Medulla oblongata (tissue), 1 donor: ENCODE measurements around the gene BHLHA15.

ENCODE experiments used
- DNase-seq: peaks from one replicate; pipeline ENCODE4 v3.0.0-alpha.2; 2015; ENCODE audit errors: extremely low spot score

The BHLHA15 gene

DNA sequence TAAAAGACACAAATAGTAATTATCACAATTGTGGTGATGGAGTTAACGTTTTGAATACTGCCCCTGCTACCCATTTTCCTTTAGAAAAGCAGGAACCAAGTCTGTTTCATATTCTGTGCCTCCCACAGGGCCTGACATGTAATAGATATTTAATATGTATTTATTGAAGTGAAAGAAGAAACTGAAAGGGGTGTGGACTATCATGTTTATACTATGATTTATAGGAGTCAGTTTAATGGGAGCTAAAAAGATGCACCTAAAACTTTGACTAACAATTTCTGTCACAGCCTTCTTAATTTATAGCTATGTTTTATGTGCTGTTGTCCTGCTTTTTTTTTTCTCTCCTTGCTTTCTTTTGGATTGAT lies 24.1 kb upstream of the BHLHA15 start:
- no peak for DNase-seq

DNA sequence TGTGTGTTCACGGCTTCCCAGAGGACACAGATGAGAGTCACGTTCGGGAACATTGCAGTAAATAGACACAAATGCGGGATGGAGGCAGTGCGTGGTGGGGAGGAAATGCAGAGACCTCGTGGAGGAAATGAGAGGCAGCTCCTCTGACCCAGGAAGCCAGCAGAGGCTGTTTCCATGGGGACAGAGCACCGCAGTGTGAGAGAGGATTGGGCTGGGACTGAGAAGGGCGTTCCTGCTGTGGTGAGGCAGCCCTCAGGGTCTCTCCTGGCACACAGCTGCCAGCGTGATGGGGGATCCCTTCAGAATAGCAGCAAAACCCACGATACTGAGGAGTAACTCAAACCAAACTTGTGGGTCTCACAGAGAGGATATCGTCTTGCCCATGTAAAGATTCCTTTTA lies 21.7 kb upstream of the BHLHA15 start:
- DNase-seq = no peak

DNA sequence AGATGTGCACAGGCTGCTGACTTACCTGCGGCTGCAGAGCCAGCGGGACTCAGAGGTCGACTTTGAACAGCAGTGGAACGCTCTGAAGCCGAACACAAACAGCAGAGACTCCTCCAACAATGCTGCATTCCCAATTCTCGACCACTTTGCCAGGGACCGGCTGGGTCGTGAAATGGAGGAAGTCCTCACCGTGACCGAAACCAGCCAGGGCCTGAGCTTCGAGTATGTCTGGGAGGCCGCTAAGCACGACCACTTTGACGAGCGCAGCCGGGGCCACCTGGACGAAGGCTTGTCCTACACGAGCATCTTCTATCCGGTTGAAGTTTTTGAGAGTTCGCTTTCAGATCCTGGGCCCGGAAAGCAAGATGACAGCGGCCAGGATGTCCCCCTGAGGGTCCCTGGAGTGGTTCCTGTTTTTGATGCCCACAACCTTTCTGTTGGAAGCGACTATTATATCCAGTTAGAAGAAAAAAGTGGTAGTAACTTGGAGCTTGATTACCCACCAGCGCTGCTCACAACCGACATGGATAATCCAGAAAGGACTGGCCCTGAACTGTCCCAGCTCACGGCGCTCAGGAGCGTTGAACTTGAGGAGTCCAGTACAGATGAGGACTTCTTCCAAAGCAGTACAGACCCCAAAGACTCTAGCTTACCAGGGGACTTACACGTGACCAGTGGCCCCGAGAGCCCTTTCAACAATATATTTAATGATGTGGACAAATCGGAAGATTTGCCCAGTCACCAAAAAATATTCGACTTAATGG lies 19.4 kb upstream of the BHLHA15 start:
- no peak for DNase-seq

DNA sequence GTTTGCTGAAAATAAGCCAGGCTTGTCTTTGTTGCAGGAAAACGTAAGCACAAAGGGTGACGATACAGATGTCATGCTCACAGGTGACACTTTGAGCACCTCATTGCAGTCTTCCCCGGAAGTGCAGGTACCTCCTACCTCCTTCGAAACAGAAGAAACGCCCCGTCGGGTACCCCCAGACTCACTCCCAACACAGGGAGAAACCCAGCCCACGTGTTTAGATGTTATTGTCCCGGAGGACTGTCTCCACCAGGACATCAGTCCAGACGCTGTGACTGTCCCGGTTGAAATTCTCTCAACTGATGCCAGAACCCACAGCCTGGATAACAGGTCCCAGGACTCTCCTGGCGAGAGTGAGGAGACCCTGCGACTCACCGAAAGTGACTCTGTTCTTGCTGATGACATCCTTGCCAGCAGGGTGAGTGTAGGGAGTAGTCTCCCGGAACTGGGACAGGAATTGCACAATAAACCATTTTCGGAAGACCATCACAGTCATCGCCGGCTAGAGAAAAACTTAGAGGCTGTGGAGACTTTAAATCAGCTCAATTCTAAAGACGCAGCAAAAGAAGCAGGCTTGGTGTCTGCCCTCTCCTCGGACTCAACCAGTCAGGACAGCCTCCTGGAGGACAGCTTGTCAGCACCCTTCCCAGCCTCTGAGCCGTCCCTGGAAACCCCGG lies 18.3 kb upstream of the BHLHA15 start:
- no peak for DNase-seq

DNA sequence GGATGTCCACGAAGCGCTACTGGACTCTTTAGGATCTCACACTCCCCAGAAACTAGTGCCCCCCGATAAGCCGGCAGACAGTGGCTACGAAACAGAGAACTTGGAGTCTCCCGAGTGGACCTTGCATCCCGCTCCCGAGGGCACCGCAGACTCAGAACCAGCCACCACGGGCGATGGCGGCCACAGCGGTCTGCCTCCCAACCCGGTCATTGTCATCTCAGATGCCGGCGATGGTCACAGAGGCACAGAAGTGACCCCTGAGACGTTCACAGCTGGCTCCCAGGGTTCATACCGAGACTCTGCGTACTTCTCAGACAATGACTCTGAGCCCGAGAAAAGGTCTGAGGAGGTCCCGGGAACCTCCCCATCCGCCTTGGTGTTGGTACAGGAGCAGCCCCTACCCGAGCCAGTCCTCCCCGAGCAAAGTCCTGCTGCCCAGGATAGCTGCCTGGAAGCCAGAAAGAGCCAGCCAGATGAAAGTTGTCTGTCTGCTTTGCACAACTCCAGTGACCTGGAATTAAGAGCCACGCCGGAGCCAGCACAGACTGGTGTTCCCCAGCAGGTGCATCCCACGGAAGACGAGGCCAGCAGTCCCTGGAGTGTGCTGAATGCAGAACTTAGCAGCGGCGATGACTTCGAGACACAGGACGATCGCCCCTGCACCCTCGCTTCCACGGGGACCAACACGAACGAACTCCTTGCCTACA lies 17.6 kb upstream of the BHLHA15 start:
- DNase-seq = no peak

DNA sequence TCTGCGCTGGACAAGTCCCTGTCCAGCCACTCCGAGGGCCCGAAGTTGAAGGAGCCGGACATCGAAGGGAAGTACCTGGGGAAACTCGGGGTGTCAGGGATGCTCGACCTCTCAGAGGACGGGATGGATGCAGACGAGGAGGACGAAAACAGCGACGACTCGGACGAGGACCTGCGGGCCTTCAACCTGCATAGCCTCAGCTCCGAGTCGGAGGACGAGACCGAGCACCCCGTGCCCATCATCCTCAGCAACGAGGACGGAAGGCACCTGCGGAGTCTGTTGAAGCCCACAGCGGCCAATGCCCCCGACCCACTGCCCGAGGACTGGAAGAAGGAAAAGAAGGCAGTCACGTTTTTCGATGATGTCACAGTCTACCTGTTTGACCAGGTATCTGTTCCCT lies 17.1 kb upstream of the BHLHA15 start:
- no peak for DNase-seq

DNA sequence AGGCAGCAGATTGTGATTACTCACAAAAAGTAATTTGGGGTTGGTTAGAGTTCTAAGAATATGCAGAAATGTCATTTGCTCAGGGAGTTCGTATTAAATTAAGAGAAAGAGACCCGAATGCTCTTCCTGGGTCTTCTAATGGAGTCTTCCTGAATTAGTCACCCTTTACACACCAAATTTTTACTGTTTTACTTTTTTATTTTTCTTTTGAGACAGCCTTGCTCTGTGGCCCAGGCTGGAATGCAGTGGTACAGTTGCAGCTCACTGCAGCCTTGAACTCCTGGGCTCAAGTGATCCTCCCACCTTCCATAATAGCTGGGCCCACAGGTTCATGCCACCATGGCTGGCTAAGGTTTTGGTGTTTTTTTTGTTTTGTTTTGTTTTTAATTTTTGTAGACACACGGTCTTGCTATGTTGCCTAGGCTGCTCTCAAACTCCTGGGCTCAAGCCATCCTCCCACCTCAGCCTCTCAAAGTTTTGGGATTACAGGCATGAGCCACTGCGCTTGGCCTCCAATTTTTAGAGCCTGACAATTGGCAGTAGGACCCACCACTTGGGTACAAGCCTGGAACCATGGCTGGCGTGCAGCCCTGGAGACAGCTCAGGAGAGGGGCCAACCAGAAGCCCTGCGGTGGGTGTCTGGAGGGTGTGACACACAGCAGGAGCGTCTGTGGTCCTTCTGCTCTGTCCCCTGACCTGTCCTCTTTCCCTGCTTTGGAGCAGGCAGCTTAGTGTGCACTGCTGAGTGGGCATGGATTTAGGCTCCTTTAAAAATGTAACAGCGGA lies 16.4 kb upstream of the BHLHA15 start:
- peak; percentile 63 for DNase-seq

DNA sequence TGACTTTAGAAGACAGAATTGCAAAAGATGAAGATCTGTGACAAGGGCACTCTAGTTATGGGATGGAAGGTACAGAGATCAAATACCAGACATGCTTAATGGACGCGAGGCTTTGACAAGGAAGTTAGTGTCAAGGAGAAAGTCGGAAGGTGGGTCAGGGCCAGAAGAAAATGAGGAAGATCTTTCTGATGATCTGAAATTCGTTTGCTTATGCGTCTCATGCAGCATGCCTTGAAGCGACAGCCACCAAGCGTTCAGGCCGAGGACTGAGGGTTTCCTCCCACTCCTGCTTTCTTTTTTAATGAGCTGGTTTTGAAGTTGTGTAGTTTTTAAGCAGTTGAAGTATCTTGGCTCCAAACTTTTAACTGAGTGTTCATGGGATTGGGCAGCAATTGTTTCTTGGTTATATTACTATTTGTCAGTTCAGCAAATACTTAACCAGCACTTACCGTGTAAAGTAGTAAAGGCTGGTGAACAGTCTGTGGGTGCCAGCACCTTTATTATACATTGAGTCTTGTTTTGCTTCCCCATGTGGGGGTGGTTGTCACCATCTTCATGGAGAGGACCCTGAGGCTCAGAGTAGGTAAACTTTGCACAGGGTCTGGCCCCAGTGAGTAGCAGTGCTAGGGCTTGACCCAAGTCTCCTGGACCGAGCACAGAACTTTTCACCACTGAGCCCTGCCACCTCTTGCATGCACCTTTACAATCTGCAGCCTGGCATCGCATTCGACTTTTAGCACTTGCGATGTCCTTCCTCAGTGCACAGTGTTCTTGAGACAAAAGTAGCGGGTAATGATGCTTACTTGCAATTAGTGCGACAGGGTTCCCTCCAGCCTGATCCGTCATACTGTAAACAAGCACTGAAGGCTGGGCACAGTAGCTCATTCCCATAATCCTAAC lies 14.3 kb upstream of the BHLHA15 start:
- DNase-seq = no peak

DNA sequence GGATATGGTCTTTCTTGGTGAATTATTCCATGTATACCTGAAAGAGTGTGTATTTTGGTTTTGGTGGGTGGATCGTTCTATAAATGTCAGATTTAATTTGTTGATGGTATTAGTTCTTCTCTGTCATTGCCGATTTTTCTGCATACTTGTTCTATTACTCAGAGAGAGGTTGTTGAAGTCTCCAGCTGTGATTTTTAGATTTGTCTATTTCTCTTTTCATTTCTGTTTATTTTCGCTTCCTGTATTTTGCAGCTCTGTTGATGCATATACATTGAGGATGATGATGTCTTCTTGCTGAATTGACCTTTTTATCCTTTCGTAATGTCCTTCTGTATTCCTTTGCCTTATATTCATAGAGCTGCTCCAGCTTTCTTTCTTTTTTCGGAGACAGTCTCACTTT lies 12.1 kb upstream of the BHLHA15 start:
- DNase-seq = no peak

DNA sequence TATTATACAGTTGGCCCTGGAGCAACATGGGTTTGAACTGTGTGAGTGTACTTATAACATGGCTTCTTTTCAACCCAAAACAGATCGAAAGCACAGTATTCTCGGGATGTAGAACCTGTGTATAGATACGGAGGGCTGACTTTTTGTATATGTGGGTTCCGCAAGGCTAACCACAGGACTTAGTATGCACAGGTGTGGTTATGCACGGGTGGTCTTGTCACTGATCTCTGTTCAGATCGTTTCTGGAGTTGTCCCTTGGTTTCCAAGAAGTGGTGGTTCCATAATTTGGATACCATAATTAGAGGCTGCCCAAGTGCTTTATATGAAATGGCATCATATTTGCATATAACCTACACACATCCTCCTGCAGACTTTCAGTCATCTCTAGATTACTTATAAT lies 10.9 kb upstream of the BHLHA15 start:
- DNase-seq = no peak

DNA sequence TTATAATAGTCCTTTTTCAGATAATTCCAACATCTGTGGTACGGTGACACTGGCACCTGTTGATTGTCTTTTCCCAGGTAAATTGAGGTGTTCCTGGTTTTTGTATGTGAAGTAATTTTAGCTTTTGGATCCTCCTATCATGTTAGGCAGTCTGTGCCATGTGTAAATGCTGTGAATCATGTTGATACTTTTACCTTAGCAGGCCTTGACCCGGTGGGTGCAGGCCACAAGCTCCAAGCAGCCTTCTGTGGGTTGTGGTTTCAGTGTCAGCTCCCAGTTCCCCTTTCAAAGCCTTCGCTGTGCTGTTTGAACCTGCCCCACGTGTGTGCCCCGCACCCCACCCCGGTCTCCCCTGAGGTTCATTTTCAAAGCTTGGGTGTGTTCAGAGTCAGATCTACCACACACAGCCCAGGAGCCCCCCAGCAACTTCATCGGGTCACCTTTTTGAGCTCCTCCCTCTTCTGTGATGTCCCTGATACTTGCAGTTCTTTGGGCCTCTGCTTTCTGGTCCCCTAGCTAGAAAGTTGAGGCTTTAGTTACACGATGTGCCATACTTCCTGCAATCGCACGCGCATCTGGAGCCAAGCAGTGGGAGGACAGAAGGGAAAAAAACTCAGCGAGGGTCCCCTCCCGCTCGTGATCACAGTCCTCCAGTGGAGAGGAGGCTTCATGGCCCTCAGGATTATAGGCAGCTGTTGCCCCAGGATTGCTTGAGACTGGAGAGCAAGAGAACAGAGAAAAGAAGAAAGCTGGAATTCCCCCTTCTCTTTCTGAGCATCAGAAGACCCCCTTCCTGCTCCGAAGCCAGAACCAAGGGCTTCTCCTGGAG lies 8.7 kb upstream of the BHLHA15 start:
- DNase-seq = no peak

DNA sequence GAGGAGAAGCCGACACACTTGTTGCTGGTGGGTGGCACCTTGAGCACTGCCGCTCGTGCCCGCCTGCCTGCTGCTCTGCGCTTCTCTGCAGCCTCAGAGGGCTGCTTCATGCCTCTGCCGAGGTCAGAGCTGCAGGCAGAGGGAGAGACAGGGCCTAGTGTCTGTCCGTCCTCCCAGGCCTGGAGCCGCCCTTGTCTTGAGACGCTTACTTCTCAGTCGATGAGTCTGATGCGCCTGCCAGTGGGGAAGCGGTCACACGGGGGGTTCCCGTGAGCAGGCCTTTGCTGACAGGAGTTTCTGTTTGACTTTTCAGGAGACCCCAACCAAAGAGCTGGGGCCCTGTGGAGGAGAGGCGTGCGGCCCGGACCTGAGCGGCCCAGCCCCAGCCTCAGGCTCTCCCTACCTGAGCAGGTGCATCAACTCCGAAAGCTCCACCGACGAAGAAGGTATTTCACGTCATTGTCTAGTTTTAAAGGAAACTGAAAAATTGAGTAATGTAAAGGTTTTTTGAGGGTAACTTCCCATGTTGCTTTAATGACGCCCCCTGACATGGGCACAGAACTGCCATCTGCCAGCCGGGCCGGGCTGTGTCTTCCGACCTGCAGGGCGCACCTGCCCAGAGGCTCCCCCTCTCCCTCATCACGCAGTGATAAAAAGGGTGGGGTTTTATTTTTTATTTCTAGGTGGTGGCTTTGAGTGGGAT lies 7.8 kb upstream of the BHLHA15 start:
- no peak for DNase-seq

DNA sequence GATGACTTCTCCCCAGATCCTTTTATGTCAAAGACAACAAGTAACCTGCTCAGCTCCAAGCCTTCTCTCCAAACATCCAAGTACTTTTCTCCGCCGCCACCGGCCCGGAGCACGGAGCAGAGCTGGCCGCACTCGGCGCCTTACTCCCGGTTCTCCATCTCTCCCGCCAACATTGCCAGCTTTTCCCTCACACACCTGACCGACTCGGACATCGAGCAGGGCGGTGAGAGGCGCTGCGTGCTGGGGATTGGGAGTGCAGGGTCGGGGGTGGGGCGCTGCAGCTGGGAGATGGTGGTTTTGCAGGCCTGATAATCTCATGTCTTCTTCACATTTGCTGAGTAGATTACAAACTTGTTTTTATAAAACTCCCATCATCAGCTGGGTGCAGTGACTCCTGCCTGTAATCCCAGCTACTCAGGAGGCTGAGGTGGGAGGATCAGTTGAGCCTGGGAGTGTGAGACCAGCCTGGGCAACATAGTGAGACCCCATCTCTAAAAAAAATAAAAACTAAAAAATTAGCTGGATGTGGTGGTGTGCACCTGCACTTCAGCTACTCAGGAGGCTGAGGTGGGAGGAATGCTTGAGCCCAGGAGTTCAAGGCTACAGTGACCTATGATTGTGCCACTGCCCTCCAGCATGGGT lies 7.2 kb upstream of the BHLHA15 start:
- DNase-seq = no peak

DNA sequence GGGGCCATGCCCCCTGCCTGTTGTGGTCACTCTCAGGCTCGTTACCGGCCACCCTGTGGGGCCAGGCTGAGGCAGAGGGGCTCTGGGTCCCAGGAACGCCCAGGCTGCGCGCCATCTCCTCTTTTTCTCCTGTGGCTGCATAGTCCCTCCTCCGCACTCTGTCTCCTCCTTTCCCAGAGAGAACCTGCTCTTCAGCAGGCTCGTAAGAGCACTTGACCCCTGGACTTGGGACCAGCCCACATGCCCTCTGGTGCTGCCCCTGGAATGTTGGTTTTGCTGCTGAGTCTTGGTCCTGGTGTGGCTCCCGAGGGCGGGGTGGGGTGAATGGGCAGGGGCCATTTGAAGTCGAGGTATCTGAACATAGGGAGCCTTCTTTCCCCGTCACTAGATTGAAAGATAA lies 6.6 kb upstream of the BHLHA15 start:
- no peak for DNase-seq

DNA sequence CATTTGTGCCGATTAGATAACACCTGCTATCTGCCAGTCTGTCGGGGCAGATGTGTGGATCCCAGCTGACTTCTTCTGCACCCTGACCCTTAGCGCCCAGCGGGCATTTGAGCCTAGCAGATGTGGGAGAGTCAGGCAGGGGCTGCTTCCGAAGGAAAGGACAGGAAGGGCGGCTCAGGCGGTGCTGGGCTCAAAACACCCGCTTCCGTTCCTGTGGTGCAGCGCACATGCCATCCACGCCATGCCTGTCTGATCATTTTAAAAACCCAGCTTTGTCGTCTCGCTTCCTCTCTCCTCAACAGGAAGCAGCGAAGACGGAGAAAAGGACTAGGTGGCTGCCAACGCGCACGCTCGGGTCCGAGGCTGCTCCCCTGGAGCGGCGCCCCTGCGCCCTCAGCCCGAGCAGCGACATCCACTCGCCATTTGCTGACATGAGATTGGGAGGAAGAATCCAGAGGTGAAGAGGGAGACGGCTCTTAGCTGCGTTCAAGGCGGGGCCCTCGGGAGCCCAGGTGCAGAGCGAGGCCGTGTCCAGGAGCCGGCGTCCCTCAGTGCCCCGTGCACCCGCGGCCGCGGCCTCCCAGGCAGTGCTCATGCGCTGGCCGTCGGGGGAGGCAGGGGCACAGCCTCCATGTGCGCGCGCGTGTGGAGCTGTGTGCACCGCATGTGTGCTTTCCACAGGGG lies 5.9 kb upstream of the BHLHA15 start:
- no peak for DNase-seq

DNA sequence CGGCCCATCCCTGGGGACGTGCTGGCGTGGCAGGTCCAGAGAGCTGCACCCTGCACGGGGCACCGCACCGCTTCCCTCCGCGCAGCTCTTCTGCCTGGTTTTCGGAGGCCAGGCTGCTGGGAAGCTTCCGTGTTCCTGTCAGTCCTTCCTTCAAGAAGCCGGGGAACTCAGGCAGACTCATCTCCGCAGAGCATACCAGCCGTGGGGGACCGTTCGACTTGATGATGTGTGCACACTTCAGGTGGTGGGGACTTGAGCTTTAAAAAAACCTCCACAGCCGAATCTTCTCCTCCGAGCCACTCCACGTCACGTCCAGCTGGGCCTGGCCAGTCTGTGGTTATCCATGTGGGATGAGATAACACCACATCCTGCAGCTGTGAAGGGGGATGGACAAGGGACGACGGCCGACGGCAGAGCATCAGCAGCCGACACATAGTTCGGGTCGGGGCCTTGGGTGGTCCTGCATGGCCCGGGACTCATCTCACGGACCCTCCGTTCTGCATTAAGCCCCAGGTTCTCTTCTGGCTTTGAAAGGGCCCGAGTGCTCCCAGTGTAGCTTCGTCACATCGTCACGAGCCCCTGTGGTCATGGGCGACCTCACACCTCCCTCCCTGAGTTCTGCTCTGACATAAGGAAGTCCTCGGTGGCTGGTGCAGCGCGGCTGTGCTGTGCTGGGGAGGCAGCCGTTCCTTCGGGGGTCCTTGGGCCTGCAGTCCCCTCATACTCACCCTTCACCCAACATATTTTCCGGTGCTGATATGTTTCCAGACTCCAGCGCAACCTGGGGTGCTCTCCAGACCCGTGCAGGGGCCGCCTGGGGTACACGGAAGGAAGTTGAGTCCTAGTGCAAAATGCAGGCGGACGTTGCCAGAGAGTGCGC lies 4.5 kb upstream of the BHLHA15 start:
- DNase-seq = no peak

DNA sequence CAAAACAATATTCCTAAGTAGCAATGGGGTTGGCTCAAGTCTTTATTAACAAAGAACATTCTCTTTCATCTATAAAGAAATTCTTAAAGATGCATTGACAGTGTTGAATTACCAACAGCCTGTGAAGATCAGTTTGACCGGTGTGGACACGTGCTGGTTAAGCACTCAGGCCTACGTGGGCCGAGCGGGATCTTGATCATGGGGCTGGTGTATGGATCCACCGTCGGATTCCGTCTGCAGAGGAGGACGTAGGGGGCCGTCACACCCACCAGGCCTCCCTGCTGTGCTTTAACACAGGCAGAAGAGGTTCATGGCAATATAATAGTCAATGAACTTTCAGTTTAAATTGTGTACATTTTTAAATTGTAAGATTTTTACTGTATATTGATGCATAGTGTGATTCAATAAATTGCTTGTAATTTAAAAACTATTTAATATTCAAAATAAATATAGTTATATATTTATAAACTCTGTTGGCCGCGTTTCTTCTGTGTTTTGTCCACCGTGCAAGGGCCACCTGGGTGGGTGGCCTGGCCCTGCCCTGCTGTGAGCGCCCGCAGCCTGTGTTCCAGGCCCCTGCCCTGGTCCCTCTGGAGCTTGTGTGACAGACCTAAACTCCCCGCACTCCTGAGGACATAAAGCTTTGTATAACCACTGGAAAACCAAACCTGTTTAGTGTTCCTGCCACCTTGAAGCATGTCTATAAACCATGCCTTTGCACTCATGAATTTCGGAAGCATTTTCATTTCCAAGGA lies 1.9 kb upstream of the BHLHA15 start:
- DNase-seq = no peak
